GM21717 (cell line): ENCODE data around the gene DCTN2.
"Not testable (repeated sequence)": the region's sequence is repeated elsewhere in the genome, so short reads cannot be mapped to it uniquely, and the experiment has no call there.

Experiments
- ATAC-seq: cut with Tn5 transposase; IDR thresholded peaks from one replicate; pipeline ENCODE4 v1.9.1; 2021; ENCODE audit warnings: mild to moderate bottlenecking, moderate library complexity; ENCODE audit not compliant: unreplicated experiment

The DCTN2 gene

GRCh38 chr12:57517187-57517586, 29.8 kb downstream of the DCTN2 start:
- no peak for ATAC-seq

- ATAC-seq = no peak
These were observed 30.3 kb downstream of the DCTN2 start for GRCh38 chr12:57516617-57517153.

GRCh38 chr12:57515934-57516541, 31.0 kb downstream of the DCTN2 start:
- ATAC-seq = no peak

- no peak for ATAC-seq
These were observed 31.5 kb downstream of the DCTN2 start for GRCh38 chr12:57515408-57515933.

- ATAC-seq = no peak
These were observed 32.1 kb downstream of the DCTN2 start for GRCh38 chr12:57514720-57515407.

- not testable (repeated sequence) for ATAC-seq
These were observed 32.7 kb downstream of the DCTN2 start for GRCh38 chr12:57514246-57514645.

- ATAC-seq = not testable (repeated sequence)
These were observed 33.3 kb downstream of the DCTN2 start for GRCh38 chr12:57513677-57514076.

GRCh38 chr12:57513266-57513665, 33.7 kb downstream of the DCTN2 start:
- no peak for ATAC-seq

- no peak for ATAC-seq
These were observed 34.3 kb downstream of the DCTN2 start for GRCh38 chr12:57512665-57513064.

- no peak for ATAC-seq
These were observed 35.2 kb downstream of the DCTN2 start for GRCh38 chr12:57511588-57512325.

GRCh38 chr12:57511161-57511560, 35.8 kb downstream of the DCTN2 start:
- ATAC-seq = no peak

GRCh38 chr12:57507796-57508195, 39.2 kb downstream of the DCTN2 start:
- ATAC-seq = not testable (repeated sequence)

GRCh38 chr12:57506541-57506940, 40.5 kb downstream of the DCTN2 start:
- not testable (repeated sequence) for ATAC-seq

- ATAC-seq = not testable (repeated sequence)
These were observed 44.6 kb downstream of the DCTN2 start for GRCh38 chr12:57502311-57502969.

GRCh38 chr12:57500213-57500612, 46.8 kb downstream of the DCTN2 start:
- ATAC-seq = no peak

- ATAC-seq = no peak
These were observed 48.4 kb downstream of the DCTN2 start for GRCh38 chr12:57498571-57498970.

GRCh38 chr12:57498132-57498502, 48.9 kb downstream of the DCTN2 start:
- no peak for ATAC-seq

GRCh38 chr12:57497223-57498131, 49.5 kb downstream of the DCTN2 start:
- ATAC-seq = no peak

- ATAC-seq = no peak
These were observed 50.2 kb downstream of the DCTN2 start for GRCh38 chr12:57496822-57497221.
